Measurements from ENCODE around the gene RAB33B. TPM values are rescaled to one million over a fixed set of nuclear protein-coding genes. Genes with fewer than 3 reads are reported as not detected.

Gene RAB33B
- total and polyA plus RNA-seq, 9 of the 15 experiments (the other 6 are each of a cell fraction or from before 2014, with no cell fraction given): 1.7 to 3.7 (median 3.0) TPM

GRCh38 chr4:139453371-139454110 lies 380 bp upstream of the RAB33B start (continued):
- no peak for TF ChIP-seq ZNF318 (IDR thresholded peaks at IDR 0.05; ENCODE audit: borderline replicate concordance in 1 of 2, low read depth in 1 of 2)
- TF ChIP-seq ZNF12 (CRISPR knock-in tag; IDR thresholded peaks at IDR 0.05): peak; percentile 76; the same call in 1 of the 2 replicates
- TF ChIP-seq ZNF583 (CRISPR knock-in tag; IDR thresholded peaks at IDR 0.05): no peak
- TF ChIP-seq ZFPM2 (CRISPR knock-in tag; IDR thresholded peaks at IDR 0.05): no peak
- peak; percentile 70 for TF ChIP-seq HDAC2 (IDR thresholded peaks at IDR 0.05)
- TF ChIP-seq GABPA (tag; conservative IDR thresholded peaks at IDR 0.05; ENCODE audit: low read depth): peak; percentile 65; the same call in 1 of the 2 replicates
- no peak for TF ChIP-seq ARNT (IDR thresholded peaks at IDR 0.05)
- TF ChIP-seq GMEB1 (CRISPR knock-in tag; IDR thresholded peaks at IDR 0.05): 0 out of 2 replicates have a peak, but pooled peaks have one; percentile 45
- TF ChIP-seq KLF10 (CRISPR knock-in tag; IDR thresholded peaks at IDR 0.05): no peak
- no peak for TF ChIP-seq ZBTB12 (CRISPR knock-in tag; IDR thresholded peaks at IDR 0.05)
- no peak for TF ChIP-seq PPARD (CRISPR knock-in tag; IDR thresholded peaks at IDR 0.05)
- no peak for TF ChIP-seq TEAD2 (tag; IDR thresholded peaks at IDR 0.05)
- 0 out of 2 replicates have a peak, but pooled peaks have one; percentile 10 for TF ChIP-seq ATF4 (CRISPR knock-in tag; IDR thresholded peaks at IDR 0.05)
- TF ChIP-seq COPS2 (conservative IDR thresholded peaks at IDR 0.05): no peak
- no peak for TF ChIP-seq RHOXF2B (CRISPR knock-in tag; conservative IDR thresholded peaks at IDR 0.05)
- no peak for TF ChIP-seq SMC3 (conservative IDR thresholded peaks at IDR 0.05; ENCODE audit: insufficient read depth, low read depth, low read length)
- TF ChIP-seq MCM7 (IDR thresholded peaks at IDR 0.05): no peak

Data from K562 (cell line).